Ammon's horn (tissue), 1 donor: Measurements from ENCODE around the gene PIGBOS1.
"Not testable (repeated sequence)": the region's sequence is repeated elsewhere in the genome, so short reads cannot be mapped to it uniquely, and the experiment has no call there.

Experiments
- DNase-seq: peaks from one replicate; pipeline ENCODE4 v3.0.0-alpha.2; 2016; ENCODE audit warnings: low spot score

PIGBOS1 gene, protein sequence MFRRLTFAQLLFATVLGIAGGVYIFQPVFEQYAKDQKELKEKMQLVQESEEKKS

DNA sequence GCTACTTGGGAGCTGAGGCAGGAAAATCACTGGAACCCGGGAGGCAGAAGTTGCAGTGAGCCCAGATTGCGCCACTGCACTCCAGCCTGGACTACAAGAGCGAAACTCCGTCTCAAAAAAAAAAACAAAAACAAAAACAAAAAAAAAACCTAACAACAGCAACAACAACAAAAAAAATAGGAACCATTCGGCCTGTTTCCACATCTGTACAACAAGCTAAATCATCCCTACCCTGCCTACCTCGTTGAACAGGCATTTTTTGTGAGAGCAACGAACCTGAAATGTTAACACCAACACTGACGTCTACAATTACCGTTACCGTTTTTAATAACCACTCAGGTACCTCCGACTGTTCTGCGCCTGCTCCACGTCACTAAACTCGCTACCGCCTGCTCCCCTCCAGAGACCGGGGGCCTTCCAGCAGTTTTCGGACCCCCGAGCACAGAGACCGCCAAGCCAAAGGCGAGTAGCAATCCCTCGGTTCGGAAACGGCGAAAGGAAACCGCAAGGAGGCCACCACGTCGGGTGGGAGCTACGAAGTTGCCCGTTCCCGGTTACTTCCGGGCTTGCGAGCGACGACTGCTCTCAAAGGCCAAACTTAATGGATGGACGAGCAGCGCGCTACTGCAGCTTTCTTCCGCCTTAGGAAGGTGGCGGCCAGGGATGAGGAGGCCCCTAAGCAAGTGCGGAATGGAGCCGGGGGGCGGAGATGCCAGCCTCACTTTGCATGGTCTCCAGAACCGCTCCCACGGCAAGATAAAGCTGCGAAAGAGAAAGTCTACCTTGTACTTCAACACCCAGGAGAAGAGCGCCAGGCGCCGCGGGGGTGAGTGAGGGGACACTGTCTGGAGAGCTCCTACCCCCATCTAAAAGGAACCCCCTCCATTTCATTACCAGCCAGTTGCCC is at the start of gene PIGBOS1, which contains the start of gene PIGB:
PIGBOS1 (minus strand) TSS at position 536 of the 907 bp plus-strand sequence. CDS start 1,331 bp downstream, outside the sequence.
PIGB (plus strand) TSS at position 635 of the 907 bp plus-strand sequence; CDS start at position 664, 29 bp downstream.
- DNase-seq = peak; percentile 88

DNA sequence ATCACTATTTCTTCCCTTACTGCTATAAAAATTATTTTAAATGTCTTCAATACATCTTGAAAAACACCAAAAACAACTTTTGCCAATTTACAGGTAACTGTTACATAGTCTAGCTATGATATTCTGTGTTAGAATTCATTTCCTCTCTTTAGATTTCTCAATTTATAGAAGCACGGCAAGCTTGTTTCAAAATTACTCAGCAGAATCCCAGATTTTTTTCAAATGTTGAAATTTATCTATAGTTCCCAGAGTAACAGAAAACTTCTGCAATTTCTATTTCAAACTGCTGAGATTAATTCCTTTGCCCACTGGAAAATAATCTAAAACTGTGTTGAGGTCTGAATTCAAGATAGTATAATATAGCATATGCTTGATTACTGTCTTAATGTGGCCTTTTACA is 48.1 kb upstream of the PIGBOS1 start:
- DNase-seq = no peak

DNA sequence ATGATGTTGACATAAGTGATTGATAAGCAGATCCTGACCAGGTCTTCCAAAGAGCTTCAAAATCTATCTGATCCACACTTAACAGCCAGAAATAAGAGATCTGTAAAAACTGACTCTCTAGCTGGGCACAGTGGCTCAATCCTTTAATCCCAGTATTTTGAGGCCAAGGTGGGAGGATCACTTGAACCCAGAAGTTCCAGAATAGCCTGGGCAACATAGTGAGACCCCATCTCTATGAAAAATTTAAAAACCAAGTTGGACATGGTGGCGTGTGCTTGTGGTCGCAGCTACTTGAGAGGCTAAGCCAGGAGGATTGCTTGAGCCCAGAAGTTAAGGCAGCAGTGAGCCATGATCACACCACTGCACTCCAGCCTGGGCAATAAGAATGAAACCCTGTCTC is 43.7 kb upstream of the PIGBOS1 start:
- DNase-seq = no peak

DNA sequence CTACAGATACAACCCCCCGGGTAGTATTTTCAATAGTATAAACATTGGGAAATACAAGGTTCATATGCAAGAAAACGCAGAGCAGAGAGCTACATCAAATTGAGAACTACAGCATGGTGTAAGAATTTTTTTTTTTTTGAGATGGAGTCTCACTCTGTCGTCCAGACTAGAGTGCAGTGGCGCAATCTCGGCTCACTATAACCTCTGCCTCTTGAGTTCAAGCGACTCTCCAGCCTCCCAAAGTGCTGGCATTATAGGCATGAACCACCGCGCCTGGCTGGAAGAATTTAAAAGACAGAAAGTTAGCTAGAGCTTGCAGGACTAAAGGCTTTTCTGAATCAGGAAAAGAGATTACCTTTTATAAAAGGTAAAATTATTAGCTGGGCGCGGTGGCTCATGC is 42.1 kb upstream of the PIGBOS1 start:
- DNase-seq = no peak

DNA sequence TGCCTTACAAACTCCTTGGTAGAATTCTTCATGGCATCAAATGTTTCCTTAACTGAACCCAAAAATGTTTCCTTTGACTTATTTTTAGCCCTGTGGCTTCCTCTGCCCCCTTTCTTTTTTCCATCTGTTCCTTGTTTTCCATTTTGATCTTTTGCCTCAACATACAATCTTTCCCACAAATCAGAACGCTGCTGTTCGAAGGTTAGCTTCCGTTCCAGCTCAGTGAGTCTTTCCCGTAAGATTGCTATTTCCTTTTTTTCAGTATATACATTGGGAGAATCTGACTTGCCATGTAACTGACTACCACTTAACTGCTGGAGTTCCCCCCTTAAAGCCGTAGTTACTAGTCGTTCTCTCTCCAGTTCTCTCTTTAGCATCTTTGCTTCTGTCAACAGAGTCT is 41.3 kb upstream of the PIGBOS1 start:
- DNase-seq = no peak

DNA sequence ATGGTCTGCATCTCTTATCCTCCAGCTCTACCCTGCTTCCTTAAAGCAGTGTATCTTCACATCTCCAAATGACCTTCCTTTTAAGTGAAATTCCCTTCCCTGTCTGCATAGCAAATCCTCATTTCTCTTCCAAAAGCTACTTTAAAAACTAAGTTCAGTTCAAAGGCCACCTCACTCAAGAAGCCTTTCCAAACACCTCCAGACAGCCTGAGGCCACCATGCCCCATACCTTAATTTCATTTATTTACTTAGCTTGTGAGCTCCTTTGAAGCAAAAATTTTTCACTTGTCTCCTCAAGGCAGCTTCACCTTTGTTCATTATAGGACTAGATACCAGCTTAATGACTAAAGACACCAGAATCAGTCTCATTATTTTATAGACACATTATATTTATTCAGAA is 39.5 kb upstream of the PIGBOS1 start:
- no peak for DNase-seq

DNA sequence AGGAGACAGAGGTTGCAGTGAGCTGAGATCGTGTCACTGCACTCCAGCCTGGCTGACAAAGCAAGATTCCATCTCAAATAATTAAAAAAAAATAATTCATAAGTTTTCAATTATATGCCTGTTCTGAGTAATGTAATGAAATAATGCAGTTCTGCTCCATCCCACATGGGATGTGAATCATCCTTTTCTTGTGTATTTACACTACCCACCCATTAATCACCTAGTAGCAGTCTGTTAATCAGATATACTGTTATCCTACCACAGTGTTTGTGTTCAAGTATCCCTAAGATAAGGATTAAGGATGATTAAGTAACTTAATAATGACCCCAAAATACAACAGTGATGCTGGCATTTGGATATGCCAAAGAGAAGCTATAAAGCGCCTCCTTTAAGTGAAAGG is 38.9 kb upstream of the PIGBOS1 start:
- no peak for DNase-seq

DNA sequence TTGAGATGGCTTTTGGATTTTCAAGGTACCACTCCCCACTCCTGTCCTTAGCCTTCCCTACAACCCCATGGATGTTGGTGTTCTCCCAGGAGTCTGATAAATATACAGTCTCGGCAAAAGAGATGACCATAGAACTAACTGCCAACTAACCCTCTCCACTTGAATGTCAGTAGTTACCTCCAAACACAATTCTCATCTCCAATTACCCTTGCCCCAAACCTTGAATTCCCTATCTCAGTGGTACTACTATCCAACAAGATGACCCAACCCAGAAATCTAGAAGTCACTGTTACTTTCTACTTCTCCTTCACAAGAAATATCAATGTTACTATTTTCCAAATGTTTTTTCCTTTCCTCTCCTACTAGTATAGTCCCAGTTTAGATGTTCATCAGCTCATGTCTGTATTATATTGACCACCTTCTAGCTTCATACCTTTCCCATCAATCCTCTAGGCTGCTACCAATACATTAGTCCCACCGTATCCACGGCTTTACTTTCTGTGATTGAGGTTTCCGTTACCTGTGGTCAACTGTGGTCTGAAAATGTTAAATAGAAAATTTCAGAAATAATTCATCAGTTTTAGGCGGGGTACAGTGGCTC is 38.2 kb upstream of the PIGBOS1 start:
- no peak for DNase-seq

DNA sequence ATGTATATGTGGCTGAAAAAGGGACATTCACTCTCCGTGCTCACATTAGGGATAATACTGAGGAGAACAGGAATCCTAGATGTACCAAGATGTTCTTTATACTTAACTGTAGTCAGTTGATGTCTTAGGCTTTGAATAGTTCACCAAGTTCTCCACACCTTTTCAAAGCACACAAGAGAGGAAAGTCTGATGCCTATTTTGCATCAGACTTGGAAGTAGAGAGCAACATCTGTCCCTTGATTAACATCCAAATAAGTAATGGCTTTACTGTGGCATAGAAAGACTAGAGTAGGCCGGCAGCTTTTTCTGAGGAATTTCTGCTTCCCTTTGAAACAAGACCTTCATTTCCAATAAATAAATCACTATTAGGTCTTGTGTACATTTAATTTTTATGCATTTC is 34.1 kb upstream of the PIGBOS1 start:
- no peak for DNase-seq

DNA sequence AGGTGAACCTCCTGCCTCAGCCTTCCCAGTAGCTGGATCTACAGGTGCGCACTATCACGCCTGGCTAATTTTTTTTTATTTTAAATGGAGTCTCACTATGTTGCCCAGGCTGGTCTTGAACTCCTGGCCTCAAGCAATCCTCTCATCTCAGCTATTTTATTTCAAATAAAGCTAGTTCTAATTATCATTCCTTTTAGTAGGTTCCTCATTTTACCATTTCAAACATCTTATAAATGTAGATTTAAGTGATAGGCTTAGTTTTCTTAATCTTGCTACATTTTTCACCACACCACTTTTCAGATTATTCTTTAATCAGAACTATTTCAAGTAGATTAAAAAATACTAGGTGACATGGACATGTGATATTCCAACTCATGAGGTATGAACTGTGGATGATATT is 30.4 kb upstream of the PIGBOS1 start:
- DNase-seq = no peak

DNA sequence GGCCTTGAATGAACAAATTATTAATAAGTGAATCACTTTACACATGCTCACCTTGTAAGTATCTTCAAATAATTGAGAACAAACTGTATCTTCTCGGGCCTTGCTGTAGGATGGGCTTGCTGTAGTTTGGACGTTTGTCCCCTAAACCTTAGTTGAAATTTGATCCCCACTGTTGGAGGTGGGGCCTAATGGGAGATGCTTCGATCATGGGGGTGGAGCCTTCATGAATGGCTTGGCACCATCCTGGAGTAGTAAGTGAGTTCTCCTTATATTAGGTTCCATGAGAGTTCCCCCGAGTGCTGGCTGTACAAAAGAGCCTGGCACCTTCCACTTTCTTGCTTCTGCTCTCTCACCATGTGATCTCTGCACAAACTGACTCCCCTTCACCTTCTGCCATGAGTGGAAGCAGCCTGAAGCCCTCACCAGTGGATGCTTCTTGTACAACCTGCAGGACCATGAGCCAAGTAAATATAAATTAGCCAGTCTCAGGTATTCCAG is 29.4 kb upstream of the PIGBOS1 start:
- DNase-seq = no peak

DNA sequence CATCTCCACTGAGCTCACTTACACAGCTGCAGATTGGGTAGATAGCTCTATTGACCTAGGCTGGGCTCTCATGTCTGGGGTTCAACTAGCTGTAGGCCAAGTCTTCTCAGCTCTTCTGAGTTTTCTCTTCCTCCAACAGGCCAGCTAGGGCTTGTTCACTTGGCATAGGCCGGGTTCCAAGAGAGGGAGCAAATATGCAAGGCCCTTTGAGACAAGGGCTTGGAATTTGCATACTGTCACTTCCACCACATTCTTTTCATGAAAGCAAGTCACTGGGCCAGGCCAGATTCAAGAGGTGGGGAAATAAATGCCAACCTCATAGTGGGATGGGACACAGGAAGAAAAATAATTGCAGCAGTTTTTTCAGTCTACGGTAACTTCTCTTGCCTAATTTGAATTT is 25.3 kb upstream of the PIGBOS1 start:
- DNase-seq = no peak

DNA sequence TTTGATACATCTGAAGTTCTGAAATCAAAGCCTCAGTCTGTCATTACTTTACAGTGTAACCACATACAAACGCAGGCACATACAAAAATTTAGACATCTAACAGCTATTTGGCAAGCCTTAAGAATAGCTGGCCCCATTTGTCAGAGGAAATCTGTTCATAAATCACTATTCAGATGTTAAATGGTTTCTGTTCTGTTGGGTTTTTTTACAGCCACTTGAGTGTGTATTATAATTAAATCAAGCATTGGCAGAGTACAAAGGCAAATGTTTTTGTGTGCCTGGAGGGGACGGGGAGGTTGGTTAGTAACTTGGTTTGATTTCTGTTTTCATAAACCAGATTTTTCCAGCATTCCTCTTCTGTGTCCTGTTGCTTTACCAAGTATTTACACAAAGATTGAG is 24.2 kb upstream of the PIGBOS1 start:
- peak; percentile 35 for DNase-seq

DNA sequence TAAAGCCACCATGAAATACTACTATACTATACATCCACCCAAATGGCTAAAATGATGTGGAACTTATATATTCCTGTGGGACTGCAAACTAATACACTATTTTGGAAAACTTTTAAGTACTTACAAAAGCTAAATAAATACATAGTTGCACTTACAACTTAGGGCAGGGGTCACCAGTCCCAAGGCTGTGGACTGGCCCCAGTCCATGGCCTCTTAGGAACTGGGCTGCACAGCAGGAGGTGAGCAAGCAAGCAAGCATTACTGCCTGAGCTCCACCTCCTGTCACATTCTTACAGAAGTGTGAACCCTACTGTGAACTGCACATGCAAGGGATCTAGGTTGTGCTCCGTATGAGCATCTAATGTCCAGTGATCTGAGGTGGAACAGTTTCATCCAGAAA is 18.2 kb upstream of the PIGBOS1 start:
- DNase-seq = no peak

DNA sequence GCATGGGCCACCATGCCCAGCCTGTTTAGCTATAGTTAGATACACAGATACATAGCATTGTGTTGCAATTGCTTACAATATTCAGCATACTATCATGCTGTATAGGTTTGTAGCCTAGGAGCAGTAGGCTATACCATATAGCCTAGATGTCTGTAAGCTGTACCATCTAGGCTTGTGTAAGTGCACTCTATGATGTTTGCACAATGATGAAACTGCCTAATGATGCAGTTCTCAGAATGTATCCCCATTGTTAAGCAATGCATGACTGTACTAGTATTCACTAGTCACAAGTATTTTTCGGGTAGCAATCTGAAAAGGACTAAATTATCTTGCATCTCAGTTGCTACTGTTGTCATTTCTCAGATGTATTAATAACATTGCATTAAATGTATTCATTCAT is 16.1 kb upstream of the PIGBOS1 start:
- no peak for DNase-seq

DNA sequence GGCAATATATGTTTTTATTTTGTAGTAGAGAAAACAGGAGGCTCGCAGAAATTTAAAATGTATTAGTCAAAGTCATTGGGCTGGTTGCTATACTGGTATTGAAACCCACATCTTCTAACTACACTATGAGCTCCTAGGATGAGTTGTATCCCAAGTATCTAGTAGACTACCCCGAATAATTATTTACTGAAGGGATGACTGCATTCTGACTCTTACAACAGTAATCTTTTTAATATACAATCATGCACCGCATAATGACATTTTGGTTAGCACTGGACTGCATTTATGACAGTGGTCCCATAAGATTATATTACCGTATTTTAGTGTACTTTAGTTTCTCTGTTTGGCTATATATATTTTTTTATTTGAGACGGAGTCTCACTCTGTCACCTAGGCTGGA is 15.4 kb upstream of the PIGBOS1 start:
- DNase-seq = no peak

DNA sequence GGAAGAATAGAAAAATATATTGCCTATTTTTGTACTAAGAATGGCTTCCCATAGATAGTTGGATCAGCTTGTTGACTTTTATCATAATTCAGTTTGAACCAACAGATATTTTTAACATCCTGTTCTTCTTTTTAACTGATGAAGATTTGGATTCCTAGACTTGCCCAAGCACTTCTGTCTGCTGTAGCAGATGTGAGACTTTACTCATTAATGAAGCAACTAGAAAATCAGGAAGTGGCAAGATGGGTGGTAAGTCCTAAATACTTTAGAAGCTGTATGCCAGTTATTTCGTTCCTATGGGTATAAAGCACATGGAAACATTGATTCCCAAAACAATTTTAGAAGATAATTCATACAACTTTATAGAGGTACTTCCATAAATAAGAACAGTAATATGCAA is 8.5 kb upstream of the PIGBOS1 start:
- no peak for DNase-seq

DNA sequence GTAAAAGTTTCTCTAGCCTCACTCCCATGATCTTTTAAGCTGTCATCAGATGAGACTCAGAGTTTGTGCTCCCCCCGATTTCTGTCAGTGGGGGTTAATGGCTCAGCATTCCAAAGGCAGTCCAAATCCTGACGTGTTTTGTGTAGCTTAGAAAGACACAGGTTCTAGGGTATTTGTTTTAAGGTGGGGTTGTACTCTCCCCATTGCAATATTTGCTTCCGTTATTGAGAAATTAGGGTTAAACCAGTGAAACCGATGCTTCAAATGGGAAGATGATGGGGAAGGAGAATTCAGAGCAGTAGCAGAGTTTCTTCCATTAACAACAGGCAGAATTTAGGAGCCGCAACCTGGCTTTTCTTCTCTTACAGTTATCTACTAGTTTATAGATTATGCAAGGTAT is 3.5 kb upstream of the PIGBOS1 start:
- no peak for DNase-seq

DNA sequence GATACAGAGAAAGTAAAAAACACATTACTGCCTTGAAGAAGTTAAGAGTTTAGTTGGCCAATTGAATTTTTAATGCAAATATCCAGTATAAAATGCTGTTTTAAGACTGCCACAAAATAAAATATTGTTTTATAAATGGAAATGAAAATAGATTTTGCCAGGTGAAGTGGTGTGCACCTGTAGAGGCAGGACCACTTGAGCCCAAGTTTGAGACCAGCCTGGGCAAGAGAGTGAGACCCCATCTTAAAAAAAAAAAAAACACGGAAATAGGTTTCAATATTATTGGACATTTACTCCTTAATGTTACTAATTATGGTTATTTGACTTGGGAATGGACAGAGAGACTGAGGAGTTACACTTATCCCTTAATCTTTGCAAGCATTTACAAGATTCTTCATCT is 2.0 kb upstream of the PIGBOS1 start:
- DNase-seq = no peak

DNA sequence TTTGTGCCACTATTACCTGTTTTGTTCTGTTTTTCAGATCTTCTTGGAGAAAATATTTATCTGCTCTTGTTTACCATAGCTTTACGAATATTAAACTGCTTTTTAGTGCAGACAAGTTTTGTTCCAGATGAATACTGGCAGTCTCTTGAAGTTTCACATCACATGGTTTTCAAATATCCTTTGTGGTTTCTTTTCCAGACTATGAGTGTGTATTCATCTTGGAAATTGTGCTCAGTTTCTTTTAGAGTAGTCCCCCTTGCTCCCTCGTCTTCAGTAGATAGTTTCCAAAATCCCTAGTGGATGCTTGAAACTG is 1.3 kb upstream of the PIGBOS1 start:
- DNase-seq = no peak

DNA sequence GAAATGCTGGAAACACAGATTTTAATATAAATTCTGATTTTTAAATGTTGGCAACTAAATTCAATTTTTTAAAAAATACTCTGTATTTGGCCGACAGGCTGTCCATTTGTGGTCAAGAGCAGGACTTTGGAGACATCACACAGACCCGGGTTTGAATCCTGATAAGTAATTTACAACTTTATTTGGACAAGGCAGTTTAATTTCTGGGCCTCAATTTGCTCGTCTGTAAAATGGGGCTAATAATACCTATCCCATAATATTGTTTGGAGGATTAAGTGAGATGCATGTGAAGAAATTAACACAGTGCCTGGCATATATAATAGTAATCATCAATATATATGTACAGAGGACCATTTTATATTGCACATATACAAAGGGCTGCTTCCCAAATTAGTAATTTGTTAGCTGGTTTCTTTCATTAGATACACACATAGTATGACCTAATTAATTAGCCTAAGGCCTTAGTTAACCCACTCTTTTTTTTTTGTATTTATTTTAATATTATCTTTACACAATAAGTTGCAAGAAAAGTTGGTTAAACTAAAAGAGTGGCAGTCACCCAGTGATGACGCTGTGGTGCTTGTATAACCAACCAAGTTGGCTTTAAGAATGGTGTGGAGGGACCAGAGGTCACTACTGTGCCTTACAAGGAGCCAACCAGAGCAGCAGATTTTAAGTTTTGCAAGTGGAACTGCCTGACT is 764 bp upstream of the PIGBOS1 start:
- DNase-seq = peak; percentile 15

DNA sequence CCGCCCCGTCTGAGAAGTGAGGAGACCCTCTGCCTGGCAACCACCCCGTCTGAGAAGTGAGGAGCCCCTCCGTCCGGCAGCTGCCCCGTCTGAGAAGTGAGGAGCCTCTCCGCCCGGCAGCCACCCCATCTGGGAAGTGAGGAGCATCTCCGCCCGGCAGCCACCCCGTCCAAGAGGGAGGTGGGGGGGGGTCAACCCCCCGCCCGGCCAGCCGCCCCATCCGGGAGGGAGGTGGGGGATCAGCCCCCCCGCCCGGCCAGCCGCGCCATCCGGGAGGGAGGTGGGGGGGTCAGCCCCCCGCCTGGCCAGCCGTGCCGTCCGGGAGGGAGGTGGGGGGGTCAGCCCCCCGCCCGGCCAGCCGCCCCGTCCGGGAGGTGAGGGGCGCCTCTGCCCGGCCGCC is 16.1 kb downstream of the PIGBOS1 start:
- DNase-seq = not testable (repeated sequence)

DNA sequence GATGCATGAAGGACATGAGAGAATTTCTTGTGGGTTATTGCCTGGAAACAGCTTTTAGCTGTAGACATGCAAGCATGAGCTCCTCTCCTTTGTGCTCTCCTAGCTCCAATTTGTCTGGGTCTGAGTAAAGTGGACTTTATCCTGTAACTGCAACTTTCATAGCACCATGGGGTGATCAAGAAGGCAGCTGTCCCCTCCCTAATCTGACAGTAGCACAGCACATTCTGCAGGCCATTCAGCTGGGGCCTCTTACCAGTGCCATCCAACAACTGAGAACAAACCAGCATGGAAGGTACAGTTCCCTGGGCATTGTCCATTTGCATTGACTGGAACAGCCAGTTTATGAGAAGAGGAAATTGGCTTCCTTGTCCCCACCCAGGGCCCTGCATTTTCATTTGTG is 21.6 kb downstream of the PIGBOS1 start:
- DNase-seq = no peak
